CD1c-positive myeloid dendritic cell (primary cell): ENCODE measurements around the gene CYP2F1.
A peak's percentile ranks its signal among the peaks of the same experiment; 100 is the strongest.
"Not testable (repeated sequence)": the region's sequence is repeated elsewhere in the genome, so short reads cannot be mapped to it uniquely, and the experiment has no call there.

Source experiments
- DNase-seq: peaks from one replicate; pipeline ENCODE4 v3.0.0-alpha.2; 2016; ENCODE audit errors: extremely low spot score

Gene CYP2F1

GRCh38 chr19:41114132-41114531, at the start of gene CYP2F1:
TSS of gene CYP2F1 (plus strand) at chr19:41114432. CDS start at chr19:41116189, 1,757 bp downstream.
- no peak for DNase-seq

- DNase-seq, result peak; percentile 12
Observed at GRCh38 chr19:41064974-41065569, 49.2 kb upstream of the CYP2F1 start.

- no peak for DNase-seq
Observed at GRCh38 chr19:41076286-41076685, 37.9 kb upstream of the CYP2F1 start.

GRCh38 chr19:41083516-41083915, 30.7 kb upstream of the CYP2F1 start:
- no peak for DNase-seq

GRCh38 chr19:41085748-41086415, 28.4 kb upstream of the CYP2F1 start:
- no peak for DNase-seq

GRCh38 chr19:41088151-41088550, 26.1 kb upstream of the CYP2F1 start, which contains the start of gene CYP2A13:
TSS of gene CYP2A13 (plus strand) at chr19:41088451. CDS start at chr19:41088472, 21 bp downstream.
- DNase-seq, result no peak

- no peak for DNase-seq
Observed at GRCh38 chr19:41089959-41090358, 24.3 kb upstream of the CYP2F1 start.

- DNase-seq, result no peak
Observed at GRCh38 chr19:41095703-41096102, 18.5 kb upstream of the CYP2F1 start.

- no peak for DNase-seq
Observed at GRCh38 chr19:41096353-41096752, 17.9 kb upstream of the CYP2F1 start.

GRCh38 chr19:41097302-41097701, 16.9 kb upstream of the CYP2F1 start:
- DNase-seq, result no peak

GRCh38 chr19:41098762-41099161, 15.5 kb upstream of the CYP2F1 start:
- DNase-seq, result no peak

- not testable (repeated sequence) for DNase-seq
Observed at GRCh38 chr19:41102210-41102609, 12.0 kb upstream of the CYP2F1 start.

GRCh38 chr19:41106177-41106576, 8.1 kb upstream of the CYP2F1 start:
- DNase-seq, result no peak

GRCh38 chr19:41111296-41111695, 2.9 kb upstream of the CYP2F1 start:
- no peak for DNase-seq

GRCh38 chr19:41111750-41112295, 2.4 kb upstream of the CYP2F1 start:
- no peak for DNase-seq

GRCh38 chr19:41112728-41113290, 1.4 kb upstream of the CYP2F1 start:
- DNase-seq, result no peak

GRCh38 chr19:41116261-41116660, 2.0 kb downstream of the CYP2F1 start:
- no peak for DNase-seq

- DNase-seq, result peak; percentile 58
Observed at GRCh38 chr19:41120929-41121911, 7.0 kb downstream of the CYP2F1 start.

GRCh38 chr19:41122846-41123245, 8.6 kb downstream of the CYP2F1 start:
- not testable (repeated sequence) for DNase-seq

- peak; percentile 29 for DNase-seq
Observed at GRCh38 chr19:41123716-41124294, 9.6 kb downstream of the CYP2F1 start.

- DNase-seq, result peak; percentile 43
Observed at GRCh38 chr19:41126765-41127203, 12.6 kb downstream of the CYP2F1 start.
